COR-L47 (cell line): ENCODE measurements around the gene ABI3BP.
"Not testable (repeated sequence)": the region's sequence is repeated elsewhere in the genome, so short reads cannot be mapped to it uniquely, and the experiment has no call there.

ENCODE experiments used
- DNase-seq: peaks from one replicate; lab custom pipeline; 2025; lab: John Stamatoyannopoulos, UW

ABI3BP gene

GRCh38 chr3:100981164-100981911 is 11.9 kb downstream of the ABI3BP start:
- DNase-seq, result no peak

- DNase-seq, result no peak
Observed at GRCh38 chr3:100978011-100978659, 15.1 kb downstream of the ABI3BP start.

GRCh38 chr3:100976611-100977010 is 16.6 kb downstream of the ABI3BP start:
- DNase-seq, result no peak

- no peak for DNase-seq
Observed at GRCh38 chr3:100975714-100976113, 17.5 kb downstream of the ABI3BP start.

GRCh38 chr3:100973594-100973993 is 19.6 kb downstream of the ABI3BP start:
- DNase-seq, result no peak

GRCh38 chr3:100972867-100973266 is 20.4 kb downstream of the ABI3BP start:
- no peak for DNase-seq

GRCh38 chr3:100972301-100972844 is 20.8 kb downstream of the ABI3BP start:
- no peak for DNase-seq

GRCh38 chr3:100971798-100972197 is 21.4 kb downstream of the ABI3BP start:
- DNase-seq, result no peak

- no peak for DNase-seq
Observed at GRCh38 chr3:100970477-100970990, 22.7 kb downstream of the ABI3BP start.

GRCh38 chr3:100968932-100969906 is 24.0 kb downstream of the ABI3BP start:
- DNase-seq, result no peak

- DNase-seq, result no peak
Observed at GRCh38 chr3:100966807-100967206, 26.4 kb downstream of the ABI3BP start.

- no peak for DNase-seq
Observed at GRCh38 chr3:100966049-100966491, 27.2 kb downstream of the ABI3BP start.

GRCh38 chr3:100963041-100963440 is 30.2 kb downstream of the ABI3BP start:
- no peak for DNase-seq

GRCh38 chr3:100957261-100957986 is 35.8 kb downstream of the ABI3BP start:
- no peak for DNase-seq

- no peak for DNase-seq
Observed at GRCh38 chr3:100956276-100956675, 36.9 kb downstream of the ABI3BP start.

- no peak for DNase-seq
Observed at GRCh38 chr3:100954990-100955389, 38.2 kb downstream of the ABI3BP start.

- no peak for DNase-seq
Observed at GRCh38 chr3:100954199-100954935, 38.9 kb downstream of the ABI3BP start.

GRCh38 chr3:100953103-100953502 is 40.1 kb downstream of the ABI3BP start:
- DNase-seq, result no peak

- no peak for DNase-seq
Observed at GRCh38 chr3:100947119-100947518, 46.1 kb downstream of the ABI3BP start.

GRCh38 chr3:100946096-100946495 is 47.1 kb downstream of the ABI3BP start:
- not testable (repeated sequence) for DNase-seq
